ENCODE data around the gene LRRC75B. TPM values are rescaled to one million over a fixed set of nuclear protein-coding genes. Genes with fewer than 3 reads are reported as not detected.

Gene LRRC75B
- total RNA-seq, 2 experiments from 2014 or later: 0.64 to 1.0 TPM

GRCh38 chr22:24576778-24577177 lies 16.1 kb downstream of the LRRC75B start:
- no peak for DNase-seq
- POLR2A ChIA-PET: no interaction called here
- CTCF ChIA-PET: interaction anchor here (1.0 to 1.6 kb wide), 2 partner anchors 14 to 168 kb away, joined by 3 read pairs; no protein-coding TSS in a partner anchor
- Mint-ChIP-seq H3K9me3 (no peaks in the 10 kb centered on the region), H3K4me1 (no peaks in the 10 kb centered on the region), H3K27ac (no peak overlapping the region), H3K4me3 (no peak overlapping the region), H3K36me3 (ENCODE audit: low read depth) (peaks cover 22% of the 10 kb centered on the region), H3K27me3 (no peaks in the 10 kb centered on the region)

- H3K27me3 Mint-ChIP-seq: no peaks in the 10 kb centered on the region
- peak overlapping the region; percentile 19 for H3K27ac Mint-ChIP-seq
- ChIA-PET CTCF (interaction anchor here (0.6 kb wide), 1 partner anchor 41 kb away, joined by 4 read pairs; no protein-coding TSS in a partner anchor), POLR2A (no interaction called here)
- no peak for DNase-seq
- peaks cover 48% of the 10 kb centered on the region for H3K36me3 Mint-ChIP-seq (ENCODE audit: low read depth)
- peaks cover 3% of the 10 kb centered on the region for H3K4me1 Mint-ChIP-seq
- H3K9me3 Mint-ChIP-seq: no peaks in the 10 kb centered on the region
- no peak overlapping the region for H3K4me3 Mint-ChIP-seq
Measured at GRCh38 chr22:24571266-24571665, 21.6 kb downstream of the LRRC75B start.

GRCh38 chr22:24567668-24568067 lies 25.2 kb downstream of the LRRC75B start:
- peaks cover 21% of the 10 kb centered on the region for H3K4me1 Mint-ChIP-seq
- DNase-seq: no peak
- no peak overlapping the region for H3K27ac Mint-ChIP-seq
- POLR2A ChIA-PET: interaction anchor here (0.6 kb wide), 2 partner anchors 167 to 401 kb away, joined by 3 read pairs; no protein-coding TSS in a partner anchor
- H3K9me3 Mint-ChIP-seq: no peaks in the 10 kb centered on the region
- no peak overlapping the region for H3K4me3 Mint-ChIP-seq
- CTCF ChIA-PET: interaction anchor here (1.2 to 1.3 kb wide), 2 partner anchors 8 to 28 kb away, joined by 3 read pairs; no protein-coding TSS in a partner anchor
- peaks cover 43% of the 10 kb centered on the region for H3K36me3 Mint-ChIP-seq (ENCODE audit: low read depth)
- H3K27me3 Mint-ChIP-seq: no peaks in the 10 kb centered on the region

GRCh38 chr22:24566899-24567511 lies 25.9 kb downstream of the LRRC75B start:
- Mint-ChIP-seq H3K9me3 (no peaks in the 10 kb centered on the region), H3K4me3 (no peak overlapping the region), H3K27ac (peak overlapping the region; percentile 22), H3K36me3 (ENCODE audit: low read depth) (peaks cover 41% of the 10 kb centered on the region), H3K27me3 (no peaks in the 10 kb centered on the region), H3K4me1 (peaks cover 24% of the 10 kb centered on the region)
- no peak for DNase-seq
- ChIA-PET POLR2A (no interaction called here), CTCF (interaction anchor here (1.2 to 1.4 kb wide), 2 partner anchors 10 to 29 kb away, joined by 3 to 4 read pairs; no protein-coding TSS in a partner anchor)

- no peaks in the 10 kb centered on the region for H3K27me3 Mint-ChIP-seq
- ChIA-PET POLR2A (interaction anchor here (1.4 kb wide), 1 partner anchor 9 kb away, joined by 5 read pairs; the partner anchor contains the start of gene SNRPD3), CTCF (interaction anchor here (0.6 to 1.2 kb wide), 2 partner anchors 9 to 26 kb away, joined by 3 read pairs; partner anchors contain the start of gene SNRPD3)
- no peak for DNase-seq
- peaks cover 40% of the 10 kb centered on the region for H3K36me3 Mint-ChIP-seq (ENCODE audit: low read depth)
- peaks cover 30% of the 10 kb centered on the region for H3K4me1 Mint-ChIP-seq
- H3K27ac Mint-ChIP-seq: no peak overlapping the region
- H3K9me3 Mint-ChIP-seq: no peaks in the 10 kb centered on the region
- no peak overlapping the region for H3K4me3 Mint-ChIP-seq
Measured at GRCh38 chr22:24565077-24565476, 27.8 kb downstream of the LRRC75B start.

GRCh38 chr22:24564376-24565058 lies 28.4 kb downstream of the LRRC75B start:
- ChIA-PET POLR2A (interaction anchor here (1.4 kb wide), 1 partner anchor 9 kb away, joined by 5 read pairs; the partner anchor contains the start of gene SNRPD3), CTCF (interaction anchor here (1.2 kb wide), 1 partner anchor 8 kb away, joined by 3 read pairs; the partner anchor contains the start of gene SNRPD3)
- Mint-ChIP-seq H3K36me3 (ENCODE audit: low read depth) (peaks cover 34% of the 10 kb centered on the region), H3K27me3 (no peaks in the 10 kb centered on the region), H3K4me1 (peaks cover 33% of the 10 kb centered on the region), H3K27ac (peak overlapping the region; percentile 60), H3K4me3 (no peak overlapping the region), H3K9me3 (no peaks in the 10 kb centered on the region)
- no peak for DNase-seq

GRCh38 chr22:24563246-24563645 lies 29.6 kb downstream of the LRRC75B start:
- Mint-ChIP-seq H3K4me3 (no peak overlapping the region), H3K27me3 (no peaks in the 10 kb centered on the region), H3K9me3 (no peaks in the 10 kb centered on the region), H3K27ac (no peak overlapping the region), H3K4me1 (peaks cover 46% of the 10 kb centered on the region), H3K36me3 (ENCODE audit: low read depth) (peaks cover 35% of the 10 kb centered on the region)
- no peak for DNase-seq
- ChIA-PET CTCF (no interaction called here), POLR2A (no interaction called here)

GRCh38 chr22:24559471-24559870 lies 33.4 kb downstream of the LRRC75B start:
- no peak for DNase-seq
- ChIA-PET POLR2A (no interaction called here), CTCF (interaction anchor here (1.1 to 1.5 kb wide), 3 partner anchors 8 to 26 kb away, joined by 3 to 4 read pairs (median 3); no protein-coding TSS in a partner anchor)
- H3K9me3 Mint-ChIP-seq: no peaks in the 10 kb centered on the region
- no peak overlapping the region for H3K27ac Mint-ChIP-seq
- H3K4me3 Mint-ChIP-seq: no peak overlapping the region
- H3K27me3 Mint-ChIP-seq: no peaks in the 10 kb centered on the region
- peaks cover 36% of the 10 kb centered on the region for H3K36me3 Mint-ChIP-seq (ENCODE audit: low read depth)
- peaks cover 55% of the 10 kb centered on the region for H3K4me1 Mint-ChIP-seq

- Mint-ChIP-seq H3K36me3 (ENCODE audit: low read depth) (peaks cover 25% of the 10 kb centered on the region), H3K4me3 (peak within 1 kb of the TSS; percentile 89), H3K27ac (peak within 1 kb of the TSS; percentile 96), H3K9me3 (no peaks in the 10 kb centered on the region), H3K27me3 (no peaks in the 10 kb centered on the region), H3K4me1 (peaks cover 66% of the 10 kb centered on the region)
- peak; percentile 100 for DNase-seq
- CTCF ChIA-PET: interaction anchor here (0.8 to 1.5 kb wide), 3 partner anchors 10 to 17 kb away, joined by 3 to 5 read pairs (median 5); no protein-coding TSS in a partner anchor
- POLR2A ChIA-PET: interaction anchor here (1.0 to 1.4 kb wide), 3 partner anchors 9 to 357 kb away, joined by 3 to 5 read pairs (median 4); no protein-coding TSS in a partner anchor
Measured at GRCh38 chr22:24555165-24556039, 37.5 kb downstream of the LRRC75B start, which contains the start of gene SNRPD3. TSS of gene SNRPD3 (plus strand) at chr22:24555999. CDS start at chr22:24557675, 1,676 bp downstream.

- Mint-ChIP-seq H3K4me1 (peaks cover 66% of the 10 kb centered on the region), H3K27me3 (no peaks in the 10 kb centered on the region), H3K27ac (peak within 1 kb of the TSS; percentile 96), H3K9me3 (no peaks in the 10 kb centered on the region), H3K36me3 (ENCODE audit: low read depth) (peaks cover 27% of the 10 kb centered on the region), H3K4me3 (peak within 1 kb of the TSS; percentile 89)
- ChIA-PET POLR2A (interaction anchor here (0.6 to 1.0 kb wide), 2 partner anchors 13 to 33 kb away, joined by 3 to 4 read pairs; no protein-coding TSS in a partner anchor), CTCF (interaction anchor here (1.2 to 1.5 kb wide), 3 partner anchors 10 to 21 kb away, joined by 3 to 5 read pairs (median 5); no protein-coding TSS in a partner anchor)
- peak; percentile 39 for DNase-seq
Measured at GRCh38 chr22:24554313-24555164, 38.3 kb downstream of the LRRC75B start, which contains the start of gene GUCD1. TSS of gene GUCD1 (minus strand) at chr22:24555138. CDS start at chr22:24554991, 147 bp downstream.

GRCh38 chr22:24553597-24554312 lies 39.1 kb downstream of the LRRC75B start:
- Mint-ChIP-seq H3K27ac (peak overlapping the region; percentile 90), H3K4me1 (peaks cover 58% of the 10 kb centered on the region), H3K4me3 (peak overlapping the region; percentile 89), H3K36me3 (ENCODE audit: low read depth) (peaks cover 26% of the 10 kb centered on the region), H3K27me3 (no peaks in the 10 kb centered on the region), H3K9me3 (no peaks in the 10 kb centered on the region)
- POLR2A ChIA-PET: interaction anchor here (0.6 kb wide), 1 partner anchor 32 kb away, joined by 4 read pairs; no protein-coding TSS in a partner anchor
- DNase-seq: no peak
- CTCF ChIA-PET: interaction anchor here (1.2 to 1.5 kb wide), 3 partner anchors 9 to 21 kb away, joined by 3 to 5 read pairs (median 3); no protein-coding TSS in a partner anchor

Data from activated CD4-positive, alpha-beta T cell treated with anti-CD3 and anti-CD28 coated beads, Interleukin-2, amount 10 ng/mL, durations not matched to agents 7 days and 5 days (primary cell).